Kidney epithelial cell (primary cell): ENCODE measurements around the gene SRL. TPM values are rescaled to one million over a fixed set of nuclear protein-coding genes. Genes with fewer than 3 reads are reported as not detected.

Experiments used
- DNase-seq: peaks from one replicate; pipeline ENCODE4 v3.0.0-alpha.2; 2010; ENCODE audit warnings: low read depth
- H3K27me3 ChIP-seq: 2 replicates; pipeline ENCODE4 v1.6.0; 2011; ENCODE audit warnings: low read length; ENCODE audit not compliant: control insufficient read depth, insufficient read depth
- H3K36me3 ChIP-seq: 2 replicates; pipeline ENCODE4 v1.5.1; 2011; ENCODE audit warnings: low read length; ENCODE audit not compliant: control insufficient read depth, insufficient read depth
- H3K4me3 ChIP-seq: 2 replicates; pipeline ENCODE4 v1.5.1; 2011; ENCODE audit warnings: low read depth, mild to moderate bottlenecking, control low read depth, low read length
- total RNA-seq: library from RNA; depleted of rRNA; stranded (reverse); fragments of >200 nt; gene quantifications from 2 replicates; pipeline ENCODE4 v1.2.3, GENCODE V29; 2015
- TF ChIP-seq, protein P1 (sequence below): IDR thresholded peaks from 2 replicates; pipeline ENCODE4 v1.5.1; 2011; ENCODE audit warnings: mild to moderate bottlenecking, moderate library complexity, low read length, control low read depth, inconsistent platforms; ENCODE audit not compliant: insufficient read depth, poor library complexity, severe bottlenecking

SRL gene
- total RNA-seq, 1 donor from 2014 or later: not detected

DNA sequence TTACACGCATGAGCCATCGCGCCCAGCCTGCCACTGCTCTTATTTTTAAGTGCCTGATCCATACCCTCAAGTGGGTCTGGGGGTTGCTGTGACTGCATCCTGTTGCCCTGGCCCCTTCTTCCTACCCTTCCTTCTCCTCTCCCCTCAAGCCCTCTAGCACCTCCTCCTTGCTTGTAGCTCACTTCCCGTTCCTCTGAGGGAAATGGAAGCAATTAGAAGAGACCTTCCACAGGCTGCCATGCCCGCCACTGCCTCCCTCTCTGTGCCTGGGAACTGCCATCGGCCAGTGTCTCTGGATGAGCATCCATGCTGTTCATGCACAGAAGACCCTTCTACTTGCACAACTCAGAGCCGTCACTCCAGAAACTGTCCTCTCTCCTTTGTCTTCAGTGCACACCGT is 41.6 kb upstream of the SRL start:
- H3K27me3 ChIP-seq: no peaks in the 10 kb centered on the region
- H3K36me3 ChIP-seq: no peaks in the 10 kb centered on the region
- H3K4me3 ChIP-seq: no peak overlapping the region
- no peak for DNase-seq
- TF ChIP-seq, protein P1, sequence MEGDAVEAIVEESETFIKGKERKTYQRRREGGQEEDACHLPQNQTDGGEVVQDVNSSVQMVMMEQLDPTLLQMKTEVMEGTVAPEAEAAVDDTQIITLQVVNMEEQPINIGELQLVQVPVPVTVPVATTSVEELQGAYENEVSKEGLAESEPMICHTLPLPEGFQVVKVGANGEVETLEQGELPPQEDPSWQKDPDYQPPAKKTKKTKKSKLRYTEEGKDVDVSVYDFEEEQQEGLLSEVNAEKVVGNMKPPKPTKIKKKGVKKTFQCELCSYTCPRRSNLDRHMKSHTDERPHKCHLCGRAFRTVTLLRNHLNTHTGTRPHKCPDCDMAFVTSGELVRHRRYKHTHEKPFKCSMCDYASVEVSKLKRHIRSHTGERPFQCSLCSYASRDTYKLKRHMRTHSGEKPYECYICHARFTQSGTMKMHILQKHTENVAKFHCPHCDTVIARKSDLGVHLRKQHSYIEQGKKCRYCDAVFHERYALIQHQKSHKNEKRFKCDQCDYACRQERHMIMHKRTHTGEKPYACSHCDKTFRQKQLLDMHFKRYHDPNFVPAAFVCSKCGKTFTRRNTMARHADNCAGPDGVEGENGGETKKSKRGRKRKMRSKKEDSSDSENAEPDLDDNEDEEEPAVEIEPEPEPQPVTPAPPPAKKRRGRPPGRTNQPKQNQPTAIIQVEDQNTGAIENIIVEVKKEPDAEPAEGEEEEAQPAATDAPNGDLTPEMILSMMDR: no peak

DNA sequence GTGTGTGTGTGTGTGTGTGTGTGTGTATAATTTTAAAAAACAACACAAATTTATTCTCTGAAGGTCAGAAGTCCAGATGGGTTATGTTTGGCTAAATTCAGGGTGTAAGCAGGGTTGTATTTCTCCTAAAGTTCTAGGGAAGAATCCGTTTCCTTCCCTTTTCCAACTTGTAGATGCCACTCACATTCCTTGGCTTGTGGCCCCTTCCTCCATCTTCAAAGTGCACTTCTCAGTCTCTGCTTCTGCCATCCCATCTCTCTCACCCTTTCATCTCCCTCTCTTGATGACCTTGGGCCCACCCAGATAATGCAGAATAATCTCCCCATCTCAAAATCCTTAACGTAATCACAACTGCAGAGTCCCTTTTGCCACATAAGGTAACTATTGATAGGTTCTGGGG is 38.7 kb upstream of the SRL start:
- TF ChIP-seq, protein P1: no peak
- Histone ChIP-seq H3K4me3 (no peak overlapping the region), H3K27me3 (no peaks in the 10 kb centered on the region), H3K36me3 (no peaks in the 10 kb centered on the region)
- DNase-seq: no peak

DNA sequence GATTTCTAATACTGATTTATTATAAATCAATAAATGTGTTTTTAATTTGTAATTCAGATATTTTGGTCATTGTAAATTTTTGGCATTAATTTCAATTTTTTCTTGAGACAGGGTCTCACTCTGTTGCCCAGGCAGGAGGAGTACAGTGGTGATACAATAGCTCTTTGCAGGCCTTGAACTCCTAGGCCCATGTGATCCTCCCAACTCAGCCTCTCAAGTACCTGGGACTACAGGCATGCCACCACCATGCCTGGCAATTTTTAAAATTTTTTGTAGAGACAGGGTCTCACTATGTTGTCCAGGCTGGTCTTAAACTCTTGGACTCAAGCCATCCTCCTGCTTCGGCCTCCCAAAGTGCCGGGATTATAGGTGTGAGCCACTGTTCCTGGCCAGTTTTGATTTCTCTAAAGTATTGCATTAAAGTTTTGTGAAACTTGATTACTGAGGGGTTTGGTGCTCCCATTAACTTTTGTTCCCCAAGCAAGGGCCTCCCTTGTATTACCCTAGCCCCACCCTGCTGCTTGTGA is 36.2 kb upstream of the SRL start:
- no peak overlapping the region for H3K4me3 ChIP-seq
- DNase-seq: no peak
- no peaks in the 10 kb centered on the region for H3K36me3 ChIP-seq
- TF ChIP-seq, protein P1: no peak
- no peaks in the 10 kb centered on the region for H3K27me3 ChIP-seq

DNA sequence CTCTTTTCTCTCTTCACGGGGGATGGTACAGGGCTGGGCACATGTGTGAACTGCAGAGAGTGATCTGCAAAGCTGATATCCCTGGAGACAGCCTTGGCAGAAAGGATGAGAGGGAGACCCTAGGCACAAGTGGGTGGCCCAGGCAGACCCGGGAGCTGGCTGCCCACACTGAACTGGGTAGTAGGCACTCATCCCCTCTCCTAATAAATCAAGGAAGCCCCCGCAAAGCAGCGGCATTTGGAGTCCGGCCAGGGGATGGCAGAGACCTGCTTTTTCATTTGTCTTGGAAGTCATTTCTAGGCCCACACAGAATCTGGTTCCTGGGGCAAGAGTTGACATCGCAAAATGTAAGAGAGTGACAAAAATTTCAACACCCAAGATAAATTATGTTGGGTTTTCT is 34.0 kb upstream of the SRL start:
- DNase-seq: no peak
- TF ChIP-seq, protein P1: no peak
- Histone ChIP-seq H3K27me3 (no peaks in the 10 kb centered on the region), H3K4me3 (no peak overlapping the region), H3K36me3 (no peaks in the 10 kb centered on the region)

DNA sequence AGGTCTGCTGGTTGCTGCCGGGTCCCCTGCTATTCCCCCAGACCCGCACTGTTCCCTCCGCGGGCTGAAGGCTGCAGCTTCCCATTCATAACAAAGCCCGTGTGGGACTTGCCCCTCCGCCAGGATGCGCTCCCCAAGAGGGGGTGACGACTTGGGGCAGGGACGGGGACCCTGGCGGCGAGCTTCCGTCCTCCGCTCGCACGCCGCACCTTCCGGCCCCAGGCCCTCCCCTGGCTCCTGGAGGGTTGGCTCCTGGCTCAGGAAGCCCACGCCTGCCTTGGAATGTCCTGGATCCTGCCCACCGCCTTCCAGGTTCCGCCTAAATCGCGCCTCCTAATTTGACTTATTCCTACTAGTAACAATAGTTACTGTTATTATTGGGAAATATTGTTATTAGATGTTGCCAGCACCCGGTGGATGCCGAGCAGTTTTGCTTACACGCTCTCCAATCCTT is 32.0 kb upstream of the SRL start:
- DNase-seq: no peak
- TF ChIP-seq, protein P1: peak; percentile 63
- H3K4me3 ChIP-seq: peak overlapping the region; percentile 77
- no peaks in the 10 kb centered on the region for H3K36me3 ChIP-seq
- H3K27me3 ChIP-seq: no peaks in the 10 kb centered on the region
